ENCODE measurements around the gene SCN8A. TPM values are rescaled to one million over a fixed set of nuclear protein-coding genes. Genes with fewer than 3 reads are reported as not detected.
"Not testable (repeated sequence)": the region's sequence is repeated elsewhere in the genome, so short reads cannot be mapped to it uniquely, and the experiment has no call there.

SCN8A gene
- total RNA-seq, 1 experiment from 2014 or later = 3.3 TPM

GRCh38 chr12:51831817-51832216 lies 240.8 kb downstream of the SCN8A start:
- not testable (repeated sequence) for DNase-seq (ENCODE audit: low read depth)

DNA sequence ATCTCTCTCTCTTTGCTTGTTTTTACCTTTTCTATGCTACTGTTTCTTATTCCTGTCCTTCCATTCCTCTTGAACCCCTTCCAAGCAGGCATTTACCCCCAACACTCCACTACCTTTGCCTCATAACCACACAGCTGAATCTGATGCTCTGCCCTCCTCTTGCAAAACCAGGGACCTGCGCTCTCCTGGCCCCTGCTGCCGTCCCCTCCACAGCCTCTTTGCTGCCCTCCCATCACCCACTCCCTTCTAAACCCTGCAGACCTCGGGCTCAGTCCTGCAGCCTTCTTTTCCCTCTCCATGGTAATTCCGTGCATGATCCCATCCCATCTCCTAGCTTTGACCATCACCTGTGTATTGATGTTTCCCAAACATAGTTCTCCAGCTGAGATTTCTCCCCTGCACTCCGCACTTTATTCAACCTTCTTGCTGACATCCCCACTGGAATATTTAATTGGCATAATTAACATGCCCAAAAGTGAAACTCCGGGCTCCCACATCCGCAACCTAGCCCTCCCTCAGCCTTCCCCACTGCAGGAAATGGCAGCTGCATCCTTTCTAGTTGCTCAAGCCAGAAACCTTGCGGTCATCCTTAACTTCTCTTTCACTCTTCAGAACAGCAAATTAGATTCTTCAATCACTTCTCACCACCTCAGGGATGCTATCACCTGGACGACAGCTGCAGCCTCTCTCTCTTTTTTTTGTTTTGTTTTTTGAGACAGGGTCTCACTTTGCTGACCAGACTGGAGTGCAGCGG lies 241.5 kb downstream of the SCN8A start:
- DNase-seq (ENCODE audit: low read depth) = peak; percentile 25

DNA sequence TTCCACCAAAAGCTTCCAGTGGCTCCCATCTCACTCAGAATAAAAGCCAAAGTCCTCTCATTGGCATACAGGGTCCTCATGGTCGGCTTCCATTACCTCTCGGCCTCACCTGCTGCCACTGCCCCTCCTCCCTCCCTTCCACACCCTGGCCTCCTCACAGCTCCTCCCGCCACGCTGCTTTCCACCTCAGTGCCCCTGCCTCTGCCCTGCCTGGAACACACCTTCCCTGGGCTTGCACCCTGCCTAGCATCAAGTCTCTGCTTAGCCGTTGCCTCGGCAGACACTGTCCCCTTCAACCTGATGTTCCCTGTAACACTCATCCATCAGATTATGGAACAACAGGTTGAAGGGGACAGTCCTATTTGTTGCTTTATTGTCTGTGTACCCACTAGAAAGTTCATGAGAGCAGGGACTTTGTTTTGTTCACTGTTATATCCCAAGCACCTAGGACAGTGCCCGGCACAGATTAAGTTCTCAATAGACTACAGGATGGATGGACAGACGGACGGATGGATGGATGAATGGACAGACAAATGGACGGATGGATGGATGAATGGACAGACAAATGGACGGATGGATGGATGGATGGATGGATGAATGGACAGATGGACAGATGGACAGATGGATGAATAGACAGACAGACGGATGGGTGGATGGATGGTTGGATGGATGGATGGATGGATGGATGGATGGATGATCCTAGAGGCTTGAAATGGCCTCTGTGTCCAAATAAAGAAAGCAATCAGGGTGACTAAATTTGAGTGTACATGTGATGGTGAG lies 242.6 kb downstream of the SCN8A start:
- DNase-seq (ENCODE audit: low read depth) = no peak

GRCh38 chr12:51834411-51834810 lies 243.4 kb downstream of the SCN8A start:
- no peak for DNase-seq (ENCODE audit: low read depth)

GRCh38 chr12:51836041-51836826 lies 245.2 kb downstream of the SCN8A start:
- peak; percentile 49 for DNase-seq (ENCODE audit: low read depth)

DNA sequence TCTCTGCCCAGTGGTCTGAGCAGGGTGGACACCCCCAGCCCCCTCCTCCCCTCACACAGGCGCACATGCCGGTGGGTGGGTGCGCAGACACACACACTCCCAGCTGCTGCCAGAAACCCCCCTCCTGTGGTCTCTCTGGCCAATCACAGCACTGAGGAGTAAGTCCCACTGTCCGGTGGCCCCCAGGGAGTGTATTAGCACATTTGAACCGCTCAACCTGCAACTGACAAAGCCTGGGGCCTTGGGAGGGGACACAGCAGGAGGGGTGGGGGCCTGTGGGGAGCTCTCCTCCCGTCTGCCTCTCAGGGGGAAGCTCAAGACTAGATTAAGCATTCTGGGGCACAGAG lies 245.8 kb downstream of the SCN8A start:
- no peak for DNase-seq (ENCODE audit: low read depth)

DNA sequence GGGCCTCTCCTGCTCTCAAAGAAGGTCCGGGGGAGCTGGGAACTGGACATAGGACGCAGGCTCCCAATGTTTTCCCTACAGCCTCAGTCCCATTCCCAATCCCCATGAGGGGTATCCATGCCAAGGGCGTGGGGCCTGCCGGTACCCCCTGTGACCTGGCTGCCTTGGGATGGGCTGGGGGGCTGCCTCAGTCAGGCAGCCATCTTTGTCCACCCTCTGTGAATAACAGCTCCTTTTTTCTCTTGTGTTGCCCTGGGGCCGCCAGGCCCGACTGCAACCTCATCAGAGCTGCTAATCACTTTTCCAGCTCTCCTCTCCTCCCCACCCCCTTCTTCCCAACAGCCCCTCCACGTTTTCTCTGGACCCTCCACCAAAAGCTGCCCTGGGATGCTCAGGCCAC lies 246.3 kb downstream of the SCN8A start:
- DNase-seq (ENCODE audit: low read depth) = no peak

DNA sequence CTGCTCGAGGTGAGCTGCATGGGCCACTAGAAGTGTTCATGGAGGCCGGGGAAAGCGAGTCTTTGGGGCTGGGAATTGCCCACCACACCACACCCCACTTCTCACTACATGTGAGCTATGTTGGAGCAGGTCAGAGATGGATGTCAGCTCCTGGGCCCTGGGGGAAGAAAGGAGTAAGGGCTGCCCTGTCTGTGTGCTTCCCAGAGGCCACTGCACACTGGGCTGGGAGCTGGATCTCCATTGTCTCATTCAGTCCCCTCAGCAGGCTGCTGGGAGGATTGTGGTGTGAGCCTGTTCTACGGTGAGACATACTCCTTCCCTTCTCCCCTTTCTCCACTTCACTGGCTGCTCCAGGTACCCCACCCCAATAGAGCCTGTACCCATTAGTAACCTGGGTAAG lies 247.0 kb downstream of the SCN8A start:
- DNase-seq (ENCODE audit: low read depth) = no peak

DNA sequence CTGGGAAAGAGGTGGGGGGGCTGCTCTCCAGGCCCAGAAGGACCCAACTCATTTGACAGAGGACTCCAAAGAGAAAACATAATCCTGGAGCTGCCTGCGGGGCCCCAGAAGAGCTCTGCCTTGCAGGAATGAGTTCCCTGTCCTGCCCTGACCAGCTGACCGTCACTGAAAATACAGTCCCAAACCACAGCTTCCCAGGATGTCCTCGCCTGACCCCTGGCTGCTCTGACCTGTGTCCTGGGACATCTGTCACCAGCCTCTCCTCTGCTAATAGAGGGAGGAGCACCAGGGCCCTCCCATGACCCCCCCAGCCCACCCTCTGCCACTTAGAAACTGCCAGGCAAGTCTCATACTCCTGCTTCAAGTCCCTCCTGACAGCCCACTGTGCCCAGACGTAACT lies 247.7 kb downstream of the SCN8A start:
- no peak for DNase-seq (ENCODE audit: low read depth)

GRCh38 chr12:51839310-51839947 lies 248.4 kb downstream of the SCN8A start:
- DNase-seq (ENCODE audit: low read depth) = no peak

DNA sequence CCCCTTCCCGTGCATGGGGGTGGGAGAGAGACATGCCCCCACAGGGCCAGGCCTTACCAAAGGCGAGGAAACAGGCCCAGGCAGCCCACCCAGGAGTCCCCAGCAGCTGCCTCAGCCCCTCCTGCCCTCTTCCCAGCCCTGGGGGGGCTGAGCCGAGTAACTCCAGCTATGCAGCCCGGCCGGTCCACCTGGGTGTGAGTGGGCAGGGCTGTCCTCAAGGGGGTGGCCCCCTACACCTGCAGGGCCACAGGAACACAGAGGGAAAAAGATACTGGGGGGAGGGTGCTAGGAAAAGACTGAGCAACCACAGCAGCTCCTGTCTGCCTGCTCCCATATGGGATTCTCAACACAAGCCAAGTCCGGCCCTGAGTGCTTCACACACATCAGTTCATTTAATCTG lies 249.9 kb downstream of the SCN8A start:
- no peak for DNase-seq (ENCODE audit: low read depth)

GRCh38 chr12:51841727-51842126 lies 250.7 kb downstream of the SCN8A start:
- DNase-seq (ENCODE audit: low read depth) = no peak

DNA sequence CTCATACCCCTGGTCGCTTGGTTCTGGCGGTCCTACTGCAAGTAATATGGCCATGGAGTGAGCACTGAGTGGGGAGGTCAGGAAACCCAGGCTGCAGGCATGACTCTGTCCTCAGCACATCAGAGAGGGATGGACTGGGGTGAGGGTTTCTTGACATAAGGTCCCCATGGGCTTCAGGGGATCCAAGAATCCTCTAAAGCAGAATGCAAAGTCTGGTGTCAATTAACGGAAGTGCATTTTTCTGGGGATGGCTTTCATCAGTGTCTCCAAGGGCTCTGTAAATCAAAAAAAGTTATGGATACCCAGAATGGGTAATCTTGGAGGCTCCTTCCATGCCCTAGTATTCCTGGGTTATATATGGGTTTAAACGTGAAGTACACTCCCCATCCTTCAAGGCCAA lies 253.8 kb downstream of the SCN8A start:
- DNase-seq (ENCODE audit: low read depth) = no peak

- no peak for DNase-seq (ENCODE audit: low read depth)
These were observed 254.4 kb downstream of the SCN8A start for GRCh38 chr12:51845482-51845881.

DNA sequence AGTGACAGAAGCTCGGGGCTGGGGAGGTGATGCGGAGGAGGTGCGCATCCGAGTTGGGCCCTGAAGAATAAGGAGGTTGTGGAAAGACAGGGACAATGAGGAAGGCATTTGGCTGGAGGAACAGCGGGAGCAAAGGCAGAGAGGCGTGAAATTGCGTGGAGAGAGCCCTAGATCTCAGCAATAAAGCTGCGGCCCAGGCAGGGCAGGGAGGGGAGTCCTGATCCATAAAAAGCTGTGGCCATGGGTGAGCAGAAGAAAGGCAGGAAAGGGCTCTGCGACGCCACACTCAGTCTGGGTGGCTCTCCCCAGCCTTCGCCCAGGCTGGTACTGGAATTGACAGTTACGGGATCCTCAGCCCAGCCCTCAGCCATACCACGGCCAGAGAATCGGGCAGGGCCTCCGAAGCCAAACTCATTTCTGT lies 255.2 kb downstream of the SCN8A start:
- DNase-seq (ENCODE audit: low read depth) = no peak

DNA sequence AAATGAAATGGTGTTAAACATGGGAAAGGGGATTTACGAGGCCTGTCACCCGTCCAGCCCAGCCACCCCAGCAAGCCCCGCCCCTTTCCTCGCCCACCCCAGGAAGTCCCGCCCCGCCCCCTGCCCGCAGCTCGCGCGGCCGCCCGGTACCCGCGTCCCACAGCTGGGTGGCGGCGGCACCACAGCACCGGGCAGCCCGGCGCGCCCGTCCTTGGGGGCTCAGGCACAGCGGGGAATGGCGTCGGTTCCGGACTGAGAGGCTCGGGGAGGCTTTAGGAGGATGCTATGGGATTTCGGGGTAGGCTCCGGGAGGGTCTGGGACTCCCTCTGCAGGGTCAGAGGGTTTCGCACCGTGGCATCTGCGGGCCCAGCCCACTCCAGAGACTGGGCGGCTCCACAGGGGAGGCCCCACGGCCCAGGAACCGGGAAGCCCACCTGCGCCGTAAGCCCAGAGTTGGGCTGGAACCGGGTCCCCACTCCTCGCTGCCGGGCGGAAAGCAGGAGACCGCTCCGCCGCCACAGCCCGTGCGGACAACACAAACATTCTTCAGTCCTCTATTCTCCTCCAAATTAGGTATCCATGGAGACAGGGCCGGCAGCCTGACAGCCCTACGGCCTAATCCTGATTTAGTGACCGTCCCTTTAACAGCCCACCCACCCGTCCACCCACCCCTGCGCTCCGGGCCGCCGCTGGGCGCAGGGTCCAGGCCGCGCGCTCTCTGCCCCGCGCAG lies 256.0 kb downstream of the SCN8A start:
- no peak for DNase-seq (ENCODE audit: low read depth)

- DNase-seq (ENCODE audit: low read depth) = no peak
These were observed 256.8 kb downstream of the SCN8A start for GRCh38 chr12:51847643-51848325.

- no peak for DNase-seq (ENCODE audit: low read depth)
These were observed 257.3 kb downstream of the SCN8A start, which contains the start of gene FIGNL2 for GRCh38 chr12:51848326-51848727. Gene FIGNL2, minus strand, starts transcription at chr12:51848718. Its CDS starts 26,305 bp downstream, at chr12:51822413.

- no peak for DNase-seq (ENCODE audit: low read depth)
These were observed 258.1 kb downstream of the SCN8A start for GRCh38 chr12:51848841-51849735.

Measured in HT1080 (cell line).